HL-60/S4 (cell line): ENCODE results near the gene ASCL2.

Experiments used
- in situ Hi-C: fragments of 300-500 bp; cut with MboI; formaldehyde crosslinking; loops from 2 replicates; pipeline ENCODE4 v1.14.3; 2022; ENCODE audit warnings: low sequenced_read_pairs

Gene ASCL2

DNA sequence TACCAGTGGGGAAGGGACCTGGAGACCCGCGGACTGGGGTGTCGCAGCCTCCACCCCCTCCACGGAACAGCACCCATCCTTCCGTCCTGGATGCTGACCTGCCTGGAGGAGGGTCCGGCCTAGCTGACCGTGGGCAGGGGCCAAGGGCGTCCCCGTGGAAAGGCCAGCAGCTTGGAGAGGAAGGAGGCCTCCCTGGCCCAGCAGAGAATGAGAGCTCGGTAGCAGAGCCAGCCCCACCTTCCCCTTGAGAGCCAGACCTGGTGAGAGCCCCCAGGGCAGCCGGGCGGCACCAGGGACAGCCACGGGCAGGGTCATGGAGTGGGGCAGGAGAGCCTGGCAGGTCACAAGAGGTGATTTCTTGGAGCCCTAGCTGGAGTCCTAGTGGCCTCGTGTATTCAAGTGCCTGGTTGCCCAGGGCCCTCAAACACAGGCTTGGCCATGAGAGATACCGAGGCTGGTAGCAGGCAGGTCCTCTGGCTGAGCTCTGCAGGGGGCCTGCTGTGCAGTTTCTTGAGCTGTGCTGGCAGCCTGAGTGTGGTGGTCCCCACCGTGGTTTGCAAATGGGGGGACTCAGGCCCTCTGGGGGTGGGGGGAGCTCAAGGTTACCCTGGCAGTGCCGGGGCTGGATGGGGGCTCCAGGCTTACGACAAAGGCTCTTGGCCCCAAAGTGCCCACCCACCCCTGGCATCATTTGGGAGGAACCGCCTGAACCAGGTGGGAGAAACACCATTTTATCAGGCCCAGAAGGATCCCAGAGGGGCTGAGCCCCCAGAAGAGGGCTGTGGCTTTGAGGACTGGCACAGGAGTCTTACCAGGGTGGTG is 39.1 kb upstream of the ASCL2 start:
- in situ Hi-C loops = no loop called here

DNA sequence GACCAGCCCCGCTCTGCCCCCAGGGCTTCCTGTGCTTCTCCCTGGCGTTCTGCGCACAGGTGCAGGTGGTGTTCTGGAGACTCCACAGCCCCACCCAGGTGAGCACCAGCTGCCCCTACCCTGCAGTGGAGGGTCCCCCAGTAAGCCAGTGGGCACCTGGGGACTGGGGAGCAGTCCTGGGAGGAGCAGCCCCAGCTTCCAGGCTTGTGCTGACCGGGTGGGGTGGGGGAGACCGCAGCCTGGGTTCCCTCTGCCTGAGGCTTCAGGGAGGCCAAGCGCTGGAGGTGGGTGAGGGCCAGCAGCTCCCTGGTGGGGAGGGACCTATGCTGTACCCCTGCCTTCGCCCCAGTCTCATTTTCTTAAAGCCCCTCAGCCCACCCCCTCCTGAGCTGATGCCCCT is 38.3 kb upstream of the ASCL2 start:
- in situ Hi-C loops = no loop called here

DNA sequence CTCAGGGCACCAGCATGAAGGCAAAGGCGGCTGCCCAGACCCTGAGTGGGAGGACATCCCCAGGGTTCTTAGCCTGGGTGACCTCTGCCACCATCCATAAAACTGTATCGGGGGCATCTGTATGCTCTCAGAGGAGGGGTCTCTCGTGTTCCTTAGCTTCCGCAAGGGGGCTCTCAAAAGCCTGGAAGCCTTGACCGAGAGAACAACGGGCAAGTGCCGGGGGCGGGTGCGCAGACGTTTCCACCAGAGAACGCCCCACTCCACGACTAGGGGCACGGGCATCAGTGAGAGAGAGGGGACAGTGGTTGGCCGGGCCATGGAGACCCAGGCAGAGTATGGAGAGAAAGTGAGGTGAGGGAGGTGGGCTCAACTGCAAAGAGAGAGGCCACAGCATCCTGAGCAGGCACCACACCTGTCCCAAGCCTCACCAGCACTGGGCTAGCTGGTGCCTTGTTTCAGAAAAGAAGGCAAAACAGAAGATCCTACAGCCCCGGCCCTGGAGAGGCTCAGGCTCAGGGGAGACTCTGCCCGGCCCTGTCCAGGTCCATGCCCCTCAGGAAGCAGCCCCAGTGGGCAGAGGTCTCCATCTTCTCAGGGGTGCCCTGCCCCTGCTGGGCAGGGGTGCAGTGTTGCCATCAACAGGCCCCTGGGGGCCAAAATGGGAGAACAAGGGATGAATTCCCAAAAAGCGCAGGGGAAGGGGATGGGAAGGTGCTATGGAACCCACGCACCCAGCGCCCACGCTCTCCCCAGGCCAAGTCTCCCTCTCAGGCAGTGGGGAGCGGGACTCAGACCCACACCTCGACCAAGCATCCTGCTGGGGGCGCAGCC is 37.3 kb upstream of the ASCL2 start:
- in situ Hi-C loops = no loop called here

DNA sequence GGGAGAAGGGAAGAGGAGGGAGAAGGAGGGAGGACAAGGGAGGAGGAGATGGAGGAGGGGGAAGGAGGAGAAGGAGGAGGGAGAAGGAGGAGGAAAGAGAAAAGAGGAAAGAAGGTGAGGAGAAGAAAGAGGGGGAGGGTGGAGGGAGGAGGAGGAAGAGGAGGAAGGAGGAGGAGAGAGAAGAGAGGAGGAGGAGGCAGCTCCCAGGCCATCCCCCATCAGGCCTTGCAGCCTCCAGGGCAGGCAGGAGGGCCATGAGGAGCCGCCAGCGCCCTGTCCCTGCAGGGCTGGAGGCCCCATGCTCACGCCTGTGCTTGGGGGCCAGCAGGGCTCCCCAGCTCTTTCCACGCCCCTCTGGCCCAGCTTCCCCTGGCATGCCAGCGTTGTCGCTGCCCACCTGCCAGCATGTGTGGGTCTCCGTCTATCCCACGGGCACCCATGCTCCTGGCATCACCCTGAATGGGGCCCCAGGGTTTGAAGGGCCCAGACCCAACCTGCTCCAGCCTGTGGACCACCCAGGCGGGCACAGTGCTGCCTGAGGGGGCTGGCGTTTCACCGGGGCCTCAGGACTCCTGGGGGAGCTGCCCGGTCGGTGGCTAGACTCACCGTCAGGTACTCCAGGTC is 36.6 kb upstream of the ASCL2 start:
- in situ Hi-C loops = no loop called here

DNA sequence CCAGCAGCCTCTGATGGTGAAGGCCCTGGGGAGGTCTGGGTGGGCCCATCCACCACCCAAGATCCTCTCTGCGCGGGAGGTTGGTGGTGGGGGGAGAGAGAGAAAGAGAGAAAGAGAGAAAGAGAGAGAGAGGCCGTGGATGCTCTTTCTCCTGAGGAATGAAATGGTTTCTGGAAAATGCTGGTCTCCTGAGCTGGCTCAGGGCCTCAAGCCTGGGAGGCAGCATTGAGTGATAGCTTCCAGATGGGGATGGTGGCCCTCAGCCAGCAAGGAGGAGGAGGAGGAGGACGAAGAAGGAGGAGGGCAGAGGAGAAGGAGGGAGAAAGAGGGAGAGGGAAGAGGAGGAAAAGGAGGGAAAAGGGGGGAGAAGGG is 36.0 kb upstream of the ASCL2 start:
- in situ Hi-C loops = no loop called here

DNA sequence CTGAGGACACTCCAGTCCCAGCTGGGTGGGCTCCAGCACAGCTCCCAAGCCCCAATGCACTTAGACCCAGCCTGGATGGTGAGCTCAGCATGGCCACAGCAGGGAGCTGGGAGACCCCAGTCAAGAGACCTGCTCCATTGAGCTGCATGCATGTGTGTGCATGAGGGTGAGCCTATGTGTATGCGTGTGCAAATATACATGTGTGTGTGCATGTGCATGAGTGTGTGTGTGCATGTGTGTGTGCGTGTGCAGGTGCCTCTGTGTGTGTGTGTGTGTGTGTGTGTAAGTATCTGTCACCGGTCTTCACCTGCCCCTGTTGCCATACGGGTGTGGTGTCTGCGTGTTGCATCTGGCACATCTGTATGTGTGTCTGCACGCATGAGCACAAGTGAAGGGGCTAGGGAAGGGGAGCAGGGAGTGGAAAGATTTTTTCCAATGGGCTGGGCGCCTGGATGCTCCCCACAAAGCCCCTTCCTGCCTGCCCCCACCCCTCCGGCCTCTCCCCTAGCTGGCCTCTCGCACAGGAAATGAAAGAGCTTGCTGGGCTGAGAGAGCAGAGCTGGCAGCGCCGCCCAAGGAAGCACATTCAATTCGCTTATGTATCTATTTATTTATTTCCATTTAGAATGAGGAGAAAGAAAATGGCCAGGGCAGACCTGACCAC is 35.5 kb upstream of the ASCL2 start:
- in situ Hi-C loops = no loop called here

DNA sequence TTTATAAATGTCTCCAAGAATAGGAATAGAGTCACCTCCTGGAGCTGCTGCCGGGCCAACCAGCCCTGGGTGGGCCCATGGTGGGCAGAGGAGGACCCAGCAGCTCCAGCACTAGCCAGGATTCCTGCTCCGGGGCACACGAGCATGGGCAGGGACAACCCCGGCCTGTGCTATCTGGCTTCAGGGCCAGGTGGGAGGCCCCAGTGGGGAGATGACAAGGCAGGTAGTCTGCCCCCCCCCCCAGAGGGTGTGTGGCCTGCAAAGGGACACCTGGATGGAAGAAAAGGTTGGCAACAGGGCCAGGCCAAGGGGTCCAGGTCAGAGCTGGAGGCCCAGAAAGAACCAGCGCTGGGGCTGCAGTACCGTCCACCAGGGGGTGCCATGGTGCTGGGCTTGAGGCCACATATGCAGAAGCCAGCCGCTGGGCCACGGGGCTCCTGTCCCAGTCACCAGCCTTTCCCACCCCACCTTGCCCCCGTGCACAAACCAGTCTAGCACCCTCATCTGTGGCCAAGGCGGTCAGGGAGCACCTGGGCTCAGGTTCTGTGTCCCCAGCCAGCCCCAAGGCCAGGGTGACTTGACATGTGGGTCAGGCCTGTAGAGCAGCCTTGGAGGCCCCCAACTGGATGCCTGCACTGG is 34.9 kb upstream of the ASCL2 start:
- in situ Hi-C loops = no loop called here

DNA sequence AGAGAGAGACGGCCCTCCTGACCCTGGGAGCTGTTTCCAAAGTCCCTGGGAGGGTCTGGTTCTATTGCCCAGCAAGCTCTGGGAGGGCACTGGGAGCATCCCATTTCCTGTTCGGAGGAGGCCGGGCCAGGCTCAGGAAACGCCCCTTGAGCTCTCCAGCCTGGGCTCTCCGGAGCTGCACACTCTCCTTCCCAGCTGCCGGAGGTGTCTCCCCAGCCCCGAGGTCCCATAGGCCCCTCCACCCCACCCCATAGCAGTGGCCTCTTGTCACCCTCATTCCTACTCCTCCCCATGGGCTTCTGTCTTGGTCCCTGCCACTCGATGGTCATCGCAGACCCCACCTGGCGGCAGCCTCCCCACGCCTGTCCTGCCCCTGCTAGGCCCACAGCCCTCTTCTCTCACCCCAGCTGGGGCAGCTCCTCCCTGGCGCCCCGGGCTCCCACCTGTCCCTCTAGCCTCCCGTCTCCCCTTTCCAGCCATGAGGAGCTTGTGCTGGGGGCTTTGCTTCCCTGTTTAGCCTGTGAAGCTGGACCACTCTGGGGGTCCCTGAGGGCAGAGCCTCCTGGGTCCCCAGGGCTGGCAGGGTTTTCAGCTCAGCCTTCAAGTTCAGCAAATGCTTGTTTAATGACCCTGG is 34.2 kb upstream of the ASCL2 start:
- in situ Hi-C loops = no loop called here

DNA sequence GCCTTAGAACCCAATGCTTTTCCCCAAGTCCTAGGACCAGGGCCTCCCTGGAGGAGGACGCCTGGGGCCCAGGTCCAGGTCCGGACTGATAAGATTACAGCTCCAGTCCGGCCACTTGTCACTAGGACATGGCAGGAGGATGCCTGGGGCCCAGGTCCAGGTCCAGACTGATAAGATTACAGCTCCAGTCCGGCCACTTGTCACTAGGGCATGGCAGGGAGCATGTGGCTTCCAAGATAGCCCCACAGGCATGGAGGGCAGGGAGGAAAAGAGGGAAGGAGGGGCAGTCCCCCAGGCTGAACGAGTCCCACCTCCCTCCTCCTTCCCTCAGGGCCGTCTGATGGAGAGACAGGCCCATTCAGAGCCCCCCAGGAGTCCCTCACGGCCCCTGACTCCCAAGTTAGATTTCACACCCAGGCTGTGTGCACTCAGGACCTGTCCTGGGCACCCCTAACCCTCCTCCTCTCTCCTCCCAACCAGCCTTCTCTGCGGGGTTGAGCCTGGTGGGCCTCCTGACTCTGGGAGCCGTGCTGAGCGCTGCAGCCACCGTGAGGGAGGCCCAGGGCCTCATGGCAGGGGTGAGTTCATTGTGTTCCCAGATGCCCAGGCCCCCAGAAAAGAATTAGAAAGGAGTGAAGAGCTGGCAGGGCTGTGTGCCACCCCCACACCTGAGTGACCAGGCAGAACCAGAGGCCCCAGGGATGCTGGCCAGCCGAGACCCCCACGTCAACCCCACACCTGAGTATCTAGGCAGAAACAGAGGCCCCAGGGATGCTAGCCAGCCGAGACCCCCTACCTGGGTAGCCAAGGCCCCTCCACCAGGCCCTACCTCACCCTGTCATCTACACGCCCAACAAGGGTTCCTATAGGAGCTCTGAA is 33.5 kb upstream of the ASCL2 start:
- in situ Hi-C loops = no loop called here

DNA sequence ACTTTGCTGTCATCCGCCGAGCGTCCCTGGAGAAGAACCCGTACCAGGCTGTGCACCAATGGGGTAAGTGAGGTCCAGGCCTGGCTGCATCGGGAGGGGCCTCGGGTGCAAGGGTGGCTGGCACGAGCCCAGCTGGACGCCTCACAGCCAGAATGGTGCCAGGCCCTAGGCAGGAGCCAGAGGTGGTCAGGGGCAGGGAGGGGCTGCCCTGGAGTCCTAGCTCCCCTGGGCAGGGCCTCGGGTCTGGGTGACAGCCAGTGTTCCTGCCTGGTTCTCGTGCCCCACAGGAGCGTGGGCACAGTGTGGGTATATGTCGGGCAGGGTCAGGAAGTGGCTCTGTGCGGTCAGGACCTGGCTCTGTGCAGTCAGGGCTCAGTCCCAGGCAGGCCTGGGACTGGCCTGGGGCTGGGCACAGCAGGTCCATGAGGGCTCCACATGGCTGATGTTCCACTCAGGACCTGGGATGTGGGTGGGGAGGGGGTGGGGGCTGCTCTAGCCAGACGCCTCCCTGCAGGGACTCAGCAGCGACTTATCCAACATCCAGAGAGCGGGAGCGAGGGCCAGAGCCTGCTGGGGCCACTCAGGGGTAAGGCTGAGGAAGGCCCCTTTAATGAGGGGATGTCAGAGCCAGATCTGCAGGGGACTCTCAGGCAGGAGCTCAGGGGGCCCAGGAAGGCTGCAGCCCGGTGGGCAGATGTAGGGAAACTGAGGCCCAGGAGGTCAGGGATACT is 32.7 kb upstream of the ASCL2 start:
- in situ Hi-C loops = no loop called here

DNA sequence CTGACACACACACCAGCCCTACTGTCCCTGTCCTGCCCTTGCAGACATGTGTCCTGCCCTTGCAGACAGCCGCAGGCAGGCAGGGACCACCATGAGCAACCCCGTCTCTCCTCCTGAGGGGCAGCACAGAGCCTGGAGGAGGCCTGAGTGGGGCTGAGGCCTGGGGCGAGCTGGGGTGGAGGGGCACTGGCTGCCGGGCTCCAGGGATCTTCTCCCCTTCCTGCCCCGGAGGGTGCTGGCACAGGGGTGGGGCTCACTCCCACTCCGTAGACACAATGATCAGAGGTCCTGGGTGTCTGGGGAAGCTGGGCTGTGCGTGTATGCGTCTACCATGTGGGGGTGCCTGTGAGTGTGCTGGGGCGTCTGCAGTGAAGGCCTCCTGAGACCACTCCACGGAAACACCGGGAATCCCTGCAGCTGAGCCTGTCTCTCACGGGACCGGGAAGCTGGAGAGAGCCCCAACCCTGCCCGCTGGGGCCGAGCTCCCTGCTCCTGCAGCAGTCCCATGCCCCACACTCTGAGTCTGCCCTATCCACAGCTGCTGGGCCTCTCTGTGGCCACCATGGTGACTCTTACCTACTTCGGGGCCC is 32.0 kb upstream of the ASCL2 start:
- in situ Hi-C loops = no loop called here

DNA sequence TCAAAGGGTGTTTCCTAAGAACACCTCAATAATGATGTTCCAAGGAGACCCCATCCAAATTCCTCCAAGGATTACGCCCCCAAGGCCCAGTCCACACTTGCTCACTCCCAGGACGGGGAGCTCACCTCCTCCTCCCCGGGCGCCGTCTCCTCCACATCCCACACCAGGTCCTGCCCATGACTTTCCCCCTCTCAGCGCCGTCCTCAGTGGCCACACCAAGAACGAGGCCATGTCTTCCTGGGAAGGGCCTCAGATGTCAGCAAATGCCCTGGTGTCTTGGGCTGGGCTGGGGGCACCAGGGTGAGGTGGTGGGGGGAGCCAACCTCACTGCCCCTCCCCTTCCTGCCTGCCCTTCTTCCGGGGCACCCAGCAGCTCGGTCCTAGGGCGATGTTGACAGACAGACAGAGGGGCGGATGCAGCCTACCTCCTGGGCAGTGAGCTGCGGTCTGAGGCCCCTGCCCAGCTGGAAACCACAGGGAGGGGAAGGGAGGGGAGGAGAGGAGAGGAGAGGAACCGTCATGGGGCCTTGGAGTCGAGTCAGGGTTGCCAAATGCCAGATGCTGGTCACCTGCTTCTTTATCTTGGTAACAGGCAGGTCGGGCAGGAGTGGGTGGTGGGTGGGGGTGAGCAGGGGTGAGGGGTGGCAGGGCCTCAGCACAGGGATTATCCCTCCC is 31.4 kb upstream of the ASCL2 start, which contains the start of the genes C11orf21 and TSPAN32:
Gene C11orf21, minus strand, starts transcription at position 288 of the 675 bp plus-strand sequence. Its CDS starts 110 bp downstream, at position 178.
Gene TSPAN32, plus strand, starts transcription at position 383 of the 675 bp plus-strand sequence. Its CDS starts 137 bp downstream, at position 520.
- in situ Hi-C loops = no loop called here

DNA sequence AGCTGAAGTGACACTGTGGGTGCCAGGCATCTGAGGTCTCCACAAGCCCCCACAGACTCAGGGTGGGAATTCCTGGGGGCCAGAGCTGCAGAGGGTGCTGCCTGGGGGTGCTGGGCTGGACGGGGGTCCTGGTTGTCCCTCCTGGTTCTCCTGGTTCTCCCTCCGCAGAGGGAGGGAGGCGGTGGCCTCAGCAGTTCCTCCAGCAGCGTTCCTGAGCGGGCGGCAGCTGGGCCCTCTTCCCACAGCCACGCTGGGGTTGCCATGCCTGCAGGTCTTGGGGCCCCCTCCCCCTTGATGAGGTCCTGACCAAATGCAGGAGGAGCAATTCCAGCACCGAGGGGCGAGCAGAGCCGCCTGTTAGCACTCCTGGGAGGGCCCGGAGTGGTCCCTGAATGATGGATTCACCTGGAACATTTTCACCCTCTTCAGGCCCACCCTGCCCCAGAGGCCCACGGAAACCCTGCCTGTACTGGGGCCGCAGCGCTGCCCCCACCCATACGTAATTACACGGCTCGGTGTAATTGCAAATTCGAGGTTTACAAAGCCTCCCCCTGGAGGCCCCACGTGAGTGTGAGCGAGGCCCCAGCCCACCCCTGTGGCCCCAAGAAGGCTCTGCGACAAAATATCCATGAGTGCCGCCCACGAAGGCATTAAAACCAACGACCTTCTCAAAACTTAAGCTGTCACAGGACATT is 30.7 kb upstream of the ASCL2 start:
- in situ Hi-C loops = no loop called here

DNA sequence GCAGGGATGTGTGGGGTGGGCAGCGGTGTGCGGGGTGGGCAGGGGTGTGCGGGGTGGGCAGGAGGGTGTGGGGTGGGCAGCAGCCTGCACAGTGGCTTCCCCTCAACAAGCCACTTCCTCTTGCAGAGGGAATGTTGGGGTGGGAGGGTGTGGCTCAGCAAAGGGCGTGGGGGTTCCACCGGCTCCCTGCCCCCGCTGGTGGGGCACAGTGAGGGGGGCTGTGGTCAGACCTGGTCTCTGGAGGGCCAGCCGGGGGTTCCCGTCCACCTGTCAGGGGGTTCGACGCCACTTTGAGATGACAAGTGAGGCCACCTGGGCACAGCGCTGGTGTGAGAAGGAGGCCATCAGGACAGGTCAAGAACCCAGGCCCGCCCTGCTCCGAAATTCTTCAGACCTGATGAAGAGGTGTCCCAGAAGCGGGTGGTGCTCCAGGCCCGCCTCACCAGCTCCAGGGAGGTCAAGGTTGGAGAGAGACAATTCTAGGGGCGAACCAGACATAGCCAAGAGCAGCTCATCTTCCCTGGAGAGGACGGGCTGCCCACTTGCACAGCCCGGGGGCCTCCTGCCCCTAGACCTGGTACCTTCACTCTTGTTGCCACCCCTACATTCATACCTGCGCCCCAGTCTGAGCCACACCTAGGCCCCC is 30.0 kb upstream of the ASCL2 start:
- in situ Hi-C loops = no loop called here

DNA sequence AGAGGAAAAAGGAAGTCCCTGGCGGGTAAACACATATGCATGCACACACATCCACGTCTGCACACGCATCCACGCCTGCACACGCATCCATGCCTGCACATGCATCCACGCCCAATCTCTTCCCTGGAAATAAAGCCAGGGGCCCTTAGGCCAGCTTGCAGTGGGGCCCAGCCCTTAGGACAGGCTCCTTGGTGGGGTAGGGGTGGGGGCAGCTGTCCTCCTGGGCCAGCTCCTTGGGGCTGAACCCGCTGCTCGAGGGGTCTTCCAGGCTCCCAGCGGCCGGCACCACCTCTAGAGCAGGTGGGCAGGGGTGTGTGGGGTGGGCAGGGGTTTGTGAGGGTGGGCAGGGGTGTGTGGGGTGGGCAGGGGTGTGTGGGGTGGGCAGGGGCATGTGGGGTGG is 29.4 kb upstream of the ASCL2 start:
- in situ Hi-C loops = no loop called here
